HepG2 (cell line): ENCODE data around the gene PRR33. TPM values are rescaled to one million over a fixed set of nuclear protein-coding genes. Genes with fewer than 3 reads are reported as not detected.

ENCODE experiments used
- ARID2 ChIP-seq: sonication (generic); formaldehyde crosslinking; IDR thresholded peaks from 2 replicates; pipeline ENCODE4 v1.8.1; 2022; ENCODE audit warnings: mild to moderate bottlenecking, missing genetic modification reagents, borderline replicate concordance
- BRD4 ChIP-seq: sonication (generic); formaldehyde crosslinking; IDR thresholded peaks from 2 replicates; pipeline ENCODE4 v1.4.0; 2020; ENCODE audit warnings: missing genetic modification reagents
- CBX5 ChIP-seq: sonication (generic); formaldehyde crosslinking; IDR thresholded peaks from 2 replicates; pipeline ENCODE4 v1.4.0; 2020; ENCODE audit warnings: missing genetic modification reagents, borderline replicate concordance
- DRAP1 ChIP-seq: IDR thresholded peaks from 2 replicates; pipeline ENCODE4 v1.6.1; 2016; ENCODE audit warnings: missing genetic modification reagents, missing compliant biosample characterization
- GFI1 ChIP-seq: sonication (generic); formaldehyde crosslinking; IDR thresholded peaks from 2 replicates; pipeline ENCODE4 v1.5.0; 2020; ENCODE audit warnings: missing genetic modification reagents, mild to moderate bottlenecking, borderline replicate concordance
- PRPF4 ChIP-seq: fragments of 200-400 bp; formaldehyde crosslinking; IDR thresholded peaks from 2 replicates; pipeline ENCODE4 v1.6.1; 2016; ENCODE audit warnings: low read length, low read depth; ENCODE audit not compliant: poor library complexity, severe bottlenecking
- SALL1 ChIP-seq: sonication (generic); formaldehyde crosslinking; IDR thresholded peaks from 2 replicates; pipeline ENCODE4 v1.8.0; 2022; ENCODE audit warnings: mild to moderate bottlenecking, missing genetic modification reagents
- U2AF2 ChIP-seq: fragments of 200-400 bp; formaldehyde crosslinking; IDR thresholded peaks from 2 replicates; pipeline ENCODE4 v1.6.1; 2017; ENCODE audit warnings: low read depth, mild to moderate bottlenecking, low read length
- ZNF256 ChIP-seq: sonication (generic); formaldehyde crosslinking; conservative IDR thresholded peaks from 2 replicates; pipeline ENCODE4 v1.4.0; 2020; ENCODE audit warnings: missing genetic modification reagents
- ZNF331 ChIP-seq: sonication (generic); formaldehyde crosslinking; IDR thresholded peaks from 2 replicates; pipeline ENCODE4 v1.4.0; 2020; ENCODE audit warnings: missing genetic modification reagents
- ZNF432 ChIP-seq: sonication (generic); formaldehyde crosslinking; IDR thresholded peaks from 2 replicates; pipeline ENCODE4 v1.5.0; 2020; ENCODE audit warnings: missing genetic modification reagents, mild to moderate bottlenecking, borderline replicate concordance
- ZNF484 ChIP-seq: sonication (generic); formaldehyde crosslinking; IDR thresholded peaks from 2 replicates; pipeline ENCODE4 v1.5.1; 2020; ENCODE audit warnings: mild to moderate bottlenecking, low read depth, missing genetic modification reagents, borderline replicate concordance
- ZNF572 ChIP-seq: sonication (generic); formaldehyde crosslinking; IDR thresholded peaks from 2 replicates; pipeline ENCODE4 v1.5.1; 2020; ENCODE audit warnings: mild to moderate bottlenecking, missing genetic modification reagents
- ZNF597 ChIP-seq: sonication (generic); formaldehyde crosslinking; IDR thresholded peaks from 2 replicates; pipeline ENCODE4 v1.5.0; 2020; ENCODE audit warnings: missing genetic modification reagents
- ZNF629 ChIP-seq: sonication (generic); formaldehyde crosslinking; conservative IDR thresholded peaks from 2 replicates; pipeline ENCODE4 v1.5.0; 2020; ENCODE audit warnings: missing genetic modification reagents
- polyA plus RNA-seq, 8 experiments: library from polyadenylated mRNA; depleted of rRNA in 3 of 8; stranded (reverse) in 7 of 8; unstranded in 1 of 8; fragments of >200 nt; fragmentation: Illumina TruSeq in 4 of 8; extraction: Trizol in 4 of 8; gene quantifications; 2 replicates each; pipeline versions ENCODE4 v1.2.1 to v1.2.3, GENCODE V29; 2011 to 2016; ENCODE audit warnings: low read depth in 4 of 8, missing spikeins in 1 of 8, mixed read lengths in 1 of 8; ENCODE audit not compliant: insufficient read depth in 1 of 8
- total RNA-seq, 5 experiments: library from RNA; depleted of rRNA; stranded (reverse); fragments of >200 nt; fragmentation: Illumina TruSeq; extraction: Trizol; gene quantifications; 2 replicates each; pipeline ENCODE4 v1.2.3, GENCODE V29; 2016; ENCODE audit warnings: low read depth in 1 of 5
- TF ChIP-seq, protein P1 (sequence below): sonication (generic); formaldehyde crosslinking; IDR thresholded peaks from 2 replicates; pipeline ENCODE4 v1.4.0; 2020; ENCODE audit warnings: mild to moderate bottlenecking, missing genetic modification reagents
- TF ChIP-seq, protein P2 (sequence below): sonication (generic); formaldehyde crosslinking; IDR thresholded peaks from 2 replicates; pipeline ENCODE4 v1.4.0; 2020; ENCODE audit warnings: missing genetic modification reagents, borderline replicate concordance

PRR33 gene
- total and polyA plus RNA-seq, 2 of the 13 experiments (the other 11 are each of a cell fraction or from before 2014, with no cell fraction given): not detected

GRCh38 chr11:1842149-1843097 is 49.3 kb downstream of the PRR33 start (continued):
- TF ChIP-seq DRAP1 (CRISPR knock-in tag) (no peak; the same call in none of the 2 replicates), ZNF597 (no peak), SALL1 (CRISPR knock-in tag) (peak; percentile 99), ZNF484 (no peak), PRPF4 (no peak), ZNF629 (CRISPR knock-in tag) (no peak), GFI1 (CRISPR knock-in tag) (peak; percentile 48; the same call in 1 of the 2 replicates), U2AF2 (no peak), ZNF256 (CRISPR knock-in tag) (no peak), ZNF572 (peak; percentile 19; the same call in 1 of the 2 replicates), ARID2 (CRISPR knock-in tag) (no peak), ZNF432 (CRISPR knock-in tag) (no peak), BRD4 (peak; percentile 98), ZNF331 (CRISPR knock-in tag) (peak; percentile 85), CBX5 (CRISPR knock-in tag) (peak; percentile 71; the same call in 1 of the 2 replicates)
- TF ChIP-seq, protein P1, sequence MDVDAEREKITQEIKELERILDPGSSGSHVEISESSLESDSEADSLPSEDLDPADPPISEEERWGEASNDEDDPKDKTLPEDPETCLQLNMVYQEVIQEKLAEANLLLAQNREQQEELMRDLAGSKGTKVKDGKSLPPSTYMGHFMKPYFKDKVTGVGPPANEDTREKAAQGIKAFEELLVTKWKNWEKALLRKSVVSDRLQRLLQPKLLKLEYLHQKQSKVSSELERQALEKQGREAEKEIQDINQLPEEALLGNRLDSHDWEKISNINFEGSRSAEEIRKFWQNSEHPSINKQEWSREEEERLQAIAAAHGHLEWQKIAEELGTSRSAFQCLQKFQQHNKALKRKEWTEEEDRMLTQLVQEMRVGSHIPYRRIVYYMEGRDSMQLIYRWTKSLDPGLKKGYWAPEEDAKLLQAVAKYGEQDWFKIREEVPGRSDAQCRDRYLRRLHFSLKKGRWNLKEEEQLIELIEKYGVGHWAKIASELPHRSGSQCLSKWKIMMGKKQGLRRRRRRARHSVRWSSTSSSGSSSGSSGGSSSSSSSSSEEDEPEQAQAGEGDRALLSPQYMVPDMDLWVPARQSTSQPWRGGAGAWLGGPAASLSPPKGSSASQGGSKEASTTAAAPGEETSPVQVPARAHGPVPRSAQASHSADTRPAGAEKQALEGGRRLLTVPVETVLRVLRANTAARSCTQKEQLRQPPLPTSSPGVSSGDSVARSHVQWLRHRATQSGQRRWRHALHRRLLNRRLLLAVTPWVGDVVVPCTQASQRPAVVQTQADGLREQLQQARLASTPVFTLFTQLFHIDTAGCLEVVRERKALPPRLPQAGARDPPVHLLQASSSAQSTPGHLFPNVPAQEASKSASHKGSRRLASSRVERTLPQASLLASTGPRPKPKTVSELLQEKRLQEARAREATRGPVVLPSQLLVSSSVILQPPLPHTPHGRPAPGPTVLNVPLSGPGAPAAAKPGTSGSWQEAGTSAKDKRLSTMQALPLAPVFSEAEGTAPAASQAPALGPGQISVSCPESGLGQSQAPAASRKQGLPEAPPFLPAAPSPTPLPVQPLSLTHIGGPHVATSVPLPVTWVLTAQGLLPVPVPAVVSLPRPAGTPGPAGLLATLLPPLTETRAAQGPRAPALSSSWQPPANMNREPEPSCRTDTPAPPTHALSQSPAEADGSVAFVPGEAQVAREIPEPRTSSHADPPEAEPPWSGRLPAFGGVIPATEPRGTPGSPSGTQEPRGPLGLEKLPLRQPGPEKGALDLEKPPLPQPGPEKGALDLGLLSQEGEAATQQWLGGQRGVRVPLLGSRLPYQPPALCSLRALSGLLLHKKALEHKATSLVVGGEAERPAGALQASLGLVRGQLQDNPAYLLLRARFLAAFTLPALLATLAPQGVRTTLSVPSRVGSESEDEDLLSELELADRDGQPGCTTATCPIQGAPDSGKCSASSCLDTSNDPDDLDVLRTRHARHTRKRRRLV (CRISPR knock-in tag): peak; percentile 73
- TF ChIP-seq, protein P2, sequence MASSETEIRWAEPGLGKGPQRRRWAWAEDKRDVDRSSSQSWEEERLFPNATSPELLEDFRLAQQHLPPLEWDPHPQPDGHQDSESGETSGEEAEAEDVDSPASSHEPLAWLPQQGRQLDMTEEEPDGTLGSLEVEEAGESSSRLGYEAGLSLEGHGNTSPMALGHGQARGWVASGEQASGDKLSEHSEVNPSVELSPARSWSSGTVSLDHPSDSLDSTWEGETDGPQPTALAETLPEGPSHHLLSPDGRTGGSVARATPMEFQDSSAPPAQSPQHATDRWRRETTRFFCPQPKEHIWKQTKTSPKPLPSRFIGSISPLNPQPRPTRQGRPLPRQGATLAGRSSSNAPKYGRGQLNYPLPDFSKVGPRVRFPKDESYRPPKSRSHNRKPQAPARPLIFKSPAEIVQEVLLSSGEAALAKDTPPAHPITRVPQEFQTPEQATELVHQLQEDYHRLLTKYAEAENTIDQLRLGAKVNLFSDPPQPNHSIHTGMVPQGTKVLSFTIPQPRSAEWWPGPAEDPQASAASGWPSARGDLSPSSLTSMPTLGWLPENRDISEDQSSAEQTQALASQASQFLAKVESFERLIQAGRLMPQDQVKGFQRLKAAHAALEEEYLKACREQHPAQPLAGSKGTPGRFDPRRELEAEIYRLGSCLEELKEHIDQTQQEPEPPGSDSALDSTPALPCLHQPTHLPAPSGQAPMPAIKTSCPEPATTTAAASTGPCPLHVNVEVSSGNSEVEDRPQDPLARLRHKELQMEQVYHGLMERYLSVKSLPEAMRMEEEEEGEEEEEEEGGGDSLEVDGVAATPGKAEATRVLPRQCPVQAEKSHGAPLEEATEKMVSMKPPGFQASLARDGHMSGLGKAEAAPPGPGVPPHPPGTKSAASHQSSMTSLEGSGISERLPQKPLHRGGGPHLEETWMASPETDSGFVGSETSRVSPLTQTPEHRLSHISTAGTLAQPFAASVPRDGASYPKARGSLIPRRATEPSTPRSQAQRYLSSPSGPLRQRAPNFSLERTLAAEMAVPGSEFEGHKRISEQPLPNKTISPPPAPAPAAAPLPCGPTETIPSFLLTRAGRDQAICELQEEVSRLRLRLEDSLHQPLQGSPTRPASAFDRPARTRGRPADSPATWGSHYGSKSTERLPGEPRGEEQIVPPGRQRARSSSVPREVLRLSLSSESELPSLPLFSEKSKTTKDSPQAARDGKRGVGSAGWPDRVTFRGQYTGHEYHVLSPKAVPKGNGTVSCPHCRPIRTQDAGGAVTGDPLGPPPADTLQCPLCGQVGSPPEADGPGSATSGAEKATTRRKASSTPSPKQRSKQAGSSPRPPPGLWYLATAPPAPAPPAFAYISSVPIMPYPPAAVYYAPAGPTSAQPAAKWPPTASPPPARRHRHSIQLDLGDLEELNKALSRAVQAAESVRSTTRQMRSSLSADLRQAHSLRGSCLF (CRISPR knock-in tag): no peak
